Measurements from ENCODE around the gene TSSC4.
A peak's percentile ranks its signal among the peaks of the same experiment; 100 is the strongest.
"Not testable (repeated sequence)": the region's sequence is repeated elsewhere in the genome, so short reads cannot be mapped to it uniquely, and the experiment has no call there.

The TSSC4 gene

GRCh38 chr11:2400069-2400761 lies at the start of gene TSSC4:
TSSC4 (plus strand) TSS chr11:2400750; CDS start chr11:2402634, 1,884 bp downstream.
- H3K4me3 ChIP-seq (ENCODE audit: low read depth, low read length), result peak within 1 kb of the TSS; percentile 100
- peak; percentile 88 for TF ChIP-seq CTCF (IDR thresholded peaks at IDR 0.05; ENCODE audit: low read depth, low read length)

GRCh38 chr11:2351701-2352100 lies 48.8 kb upstream of the TSSC4 start:
- TF ChIP-seq CTCF (IDR thresholded peaks at IDR 0.05; ENCODE audit: low read depth, low read length), result no peak
- no peak overlapping the region for H3K4me3 ChIP-seq (ENCODE audit: low read depth, low read length)

GRCh38 chr11:2352420-2352819 lies 48.1 kb upstream of the TSSC4 start:
- H3K4me3 ChIP-seq (ENCODE audit: low read depth, low read length), result no peak overlapping the region
- TF ChIP-seq CTCF (IDR thresholded peaks at IDR 0.05; ENCODE audit: low read depth, low read length), result no peak

- no peak overlapping the region for H3K4me3 ChIP-seq (ENCODE audit: low read depth, low read length)
- TF ChIP-seq CTCF (IDR thresholded peaks at IDR 0.05; ENCODE audit: low read depth, low read length), result no peak
Observed at GRCh38 chr11:2355000-2355644, 45.4 kb upstream of the TSSC4 start.

- TF ChIP-seq CTCF (IDR thresholded peaks at IDR 0.05; ENCODE audit: low read depth, low read length), result no peak
- no peak overlapping the region for H3K4me3 ChIP-seq (ENCODE audit: low read depth, low read length)
Observed at GRCh38 chr11:2357246-2357645, 43.3 kb upstream of the TSSC4 start.

GRCh38 chr11:2357651-2358050 lies 42.9 kb upstream of the TSSC4 start:
- H3K4me3 ChIP-seq (ENCODE audit: low read depth, low read length), result not testable (repeated sequence)

- no peak overlapping the region for H3K4me3 ChIP-seq (ENCODE audit: low read depth, low read length)
- TF ChIP-seq CTCF (IDR thresholded peaks at IDR 0.05; ENCODE audit: low read depth, low read length), result no peak
Observed at GRCh38 chr11:2358754-2359442, 41.7 kb upstream of the TSSC4 start.

All from WI38 (cell line).